ENCODE measurements around the gene GABRB3.

DNA sequence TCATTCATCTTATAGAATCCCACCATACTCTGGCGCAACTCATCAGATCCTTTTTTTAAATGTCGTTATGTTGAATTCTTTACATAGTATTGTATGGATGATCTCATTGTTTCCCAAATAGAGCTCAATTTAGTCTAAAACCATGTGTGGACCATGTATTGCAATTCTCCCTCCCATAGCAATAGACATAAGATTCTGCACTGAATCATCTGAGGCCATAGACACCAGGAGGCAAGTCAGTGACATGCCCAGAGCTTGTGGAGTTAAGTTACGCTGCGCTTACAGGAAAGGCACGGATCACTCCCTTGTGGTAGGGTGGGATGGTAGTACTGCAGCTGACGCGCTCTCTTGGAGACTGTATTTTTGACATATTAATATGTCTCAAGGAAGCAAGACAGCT lies 211.0 kb downstream of the GABRB3 start:
- TF ChIP-seq, protein P1, sequence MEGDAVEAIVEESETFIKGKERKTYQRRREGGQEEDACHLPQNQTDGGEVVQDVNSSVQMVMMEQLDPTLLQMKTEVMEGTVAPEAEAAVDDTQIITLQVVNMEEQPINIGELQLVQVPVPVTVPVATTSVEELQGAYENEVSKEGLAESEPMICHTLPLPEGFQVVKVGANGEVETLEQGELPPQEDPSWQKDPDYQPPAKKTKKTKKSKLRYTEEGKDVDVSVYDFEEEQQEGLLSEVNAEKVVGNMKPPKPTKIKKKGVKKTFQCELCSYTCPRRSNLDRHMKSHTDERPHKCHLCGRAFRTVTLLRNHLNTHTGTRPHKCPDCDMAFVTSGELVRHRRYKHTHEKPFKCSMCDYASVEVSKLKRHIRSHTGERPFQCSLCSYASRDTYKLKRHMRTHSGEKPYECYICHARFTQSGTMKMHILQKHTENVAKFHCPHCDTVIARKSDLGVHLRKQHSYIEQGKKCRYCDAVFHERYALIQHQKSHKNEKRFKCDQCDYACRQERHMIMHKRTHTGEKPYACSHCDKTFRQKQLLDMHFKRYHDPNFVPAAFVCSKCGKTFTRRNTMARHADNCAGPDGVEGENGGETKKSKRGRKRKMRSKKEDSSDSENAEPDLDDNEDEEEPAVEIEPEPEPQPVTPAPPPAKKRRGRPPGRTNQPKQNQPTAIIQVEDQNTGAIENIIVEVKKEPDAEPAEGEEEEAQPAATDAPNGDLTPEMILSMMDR (IDR thresholded peaks at IDR 0.05 in 8 of 11, conservative IDR thresholded peaks at IDR 0.05 in 3 of 11) = no peak
- TF ChIP-seq POLR2A (IDR thresholded peaks at IDR 0.05) (no peak), POLR2AphosphoS5 (IDR thresholded peaks at IDR 0.05) (no peak)

Data from spleen (tissue), 7 donors.